ENCODE measurements around the gene CNTNAP2. TPM values are rescaled to one million over a fixed set of nuclear protein-coding genes. Genes with fewer than 3 reads are reported as not detected.

The CNTNAP2 gene
- total and polyA plus RNA-seq, 2 of the 8 experiments (the other 6 are each of a cell fraction or from before 2014, with no cell fraction given) = 27.9 to 71.0 TPM

GRCh38 chr7:148238761-148239325, 2122.2 kb downstream of the CNTNAP2 start:
- Histone ChIP-seq H2BK120ac (replicated peaks; ENCODE audit: low read depth, low read length) (no peak overlapping the region), H3K23me2 (ENCODE audit: low read depth, low read length) (no peaks in the 10 kb centered on the region), H3K36me3 (ENCODE audit: control insufficient read depth in 2 of 4, insufficient read depth in 4 of 4, low read length in 3 of 4) (no peaks in the 10 kb centered on the region), H3K4me1 (replicated peaks in 1 of 4; ENCODE audit: control insufficient read depth in 3 of 4, insufficient read depth in 4 of 4, low read length in 3 of 4) (no peaks in the 10 kb centered on the region), H3K14ac (ENCODE audit: insufficient read length) (no peak overlapping the region), H2BK15ac (ENCODE audit: low read length) (no peak overlapping the region), H4K20me1 (replicated peaks in 1 of 2; ENCODE audit: control insufficient read depth in 1 of 2, insufficient read depth in 2 of 2, low read length in 2 of 2) (no peaks in the 10 kb centered on the region), H4K8ac (ENCODE audit: extremely low read depth, insufficient read depth, low read length) (no peak overlapping the region), H3K9ac (replicated peaks in 1 of 4; ENCODE audit: extremely low read depth in 1 of 4, low read depth in 3 of 4, low read length in 3 of 4) (no peak overlapping the region), H3K4ac (replicated peaks; ENCODE audit: insufficient read length, low read depth, low read length) (no peak overlapping the region), H3K4me2 (ENCODE audit: insufficient read depth in 1 of 2, low read depth in 2 of 2, low read length in 2 of 2) (no peak overlapping the region), H4K91ac (replicated peaks; ENCODE audit: insufficient read length, low read length) (no peak overlapping the region), H3K9me3 (ENCODE audit: insufficient read depth in 2 of 2, low read depth in 1 of 2, low read length in 1 of 2) (peaks cover 0 to 4% of the 10 kb centered on the region in 2 experiments; a peak in 1 of 4 replicates), H3K27me3 (replicated peaks in 1 of 4; ENCODE audit: control insufficient read depth in 3 of 4, extremely low read depth in 1 of 4, insufficient read depth in 3 of 4, low read length in 3 of 4) (no peaks in the 10 kb centered on the region), H3K79me2 (ENCODE audit: control insufficient read depth in 1 of 2, insufficient read depth in 2 of 2, low read length in 2 of 2) (no peaks in the 10 kb centered on the region), H2BK5ac (ENCODE audit: low read depth, low read length) (no peak overlapping the region), H3K27ac (ENCODE audit: low read depth, low read length) (no peak overlapping the region), H3K4me3 (ENCODE audit: extremely low read depth in 1 of 4, insufficient read depth in 2 of 4, low read depth in 3 of 4, low read length in 4 of 4) (no peak overlapping the region), H3K56ac (replicated peaks; ENCODE audit: insufficient read length, low read depth, low read length) (no peak overlapping the region), H3K79me1 (ENCODE audit: low read depth, low read length) (no peaks in the 10 kb centered on the region), H2BK12ac (ENCODE audit: low read depth, low read length) (no peak overlapping the region), H3K23ac (ENCODE audit: insufficient read length) (no peak overlapping the region), H4K5ac (ENCODE audit: insufficient read length, low read depth, low read length) (no peak overlapping the region), H2AFZ (ENCODE audit: low read length) (no peak overlapping the region), H3K18ac (ENCODE audit: extremely low read depth, low read length) (no peak overlapping the region), H2BK20ac (ENCODE audit: low read length) (no peak overlapping the region), H2AK5ac (ENCODE audit: low read depth, low read length) (no peak overlapping the region)
- FAIRE-seq = no peak
- no peak for DNase-seq (ENCODE audit: low read depth in 1 of 2, low spot score in 2 of 2)
- CTCF ChIA-PET (ENCODE audit: partially characterized antibody) = interaction anchor here (1.2 kb wide), 1 partner anchor 95 kb away, joined by 3 read pairs; no protein-coding TSS in a partner anchor
- 85% methylated on average over 1 of the region's 1 CpG; no CpG with 5 or more reads in 1 of the 2 experiments for WGBS, 2 experiments (ENCODE audit: extremely low coverage in 1 of 2, insufficient coverage in 1 of 2, insufficient read length in 1 of 2, insufficient replicate concordance in 2 of 2, low coverage in 1 of 2, low lambda C conversion rate in 2 of 2, missing lambda C conversion rate in 1 of 2)
- TF ChIP-seq TAF7 (optimal IDR thresholded peaks at IDR 0.05; ENCODE audit: borderline replicate concordance, low read depth, low read length) = no peak
- no peak for TF ChIP-seq RAD21 (IDR thresholded peaks at IDR 0.05 in 1 of 2, conservative IDR thresholded peaks at IDR 0.05 in 1 of 2; ENCODE audit: low read depth in 2 of 2, low read length in 2 of 2)
- no peak for TF ChIP-seq RBBP5 (IDR thresholded peaks at IDR 0.05; ENCODE audit: borderline replicate concordance, low read depth, low read length)
- POLR2A ChIA-PET (ENCODE audit: partially characterized antibody) = no interaction called here
